H9 (cell line): ENCODE results near the gene USP40. TPM values are rescaled to one million over a fixed set of nuclear protein-coding genes. Genes with fewer than 3 reads are reported as not detected.

Experiments used
- DNase-seq: peaks from one replicate; pipeline ENCODE4 v3.0.0-alpha.2; 2017
- H2AFZ ChIP-seq: one replicate; pipeline ENCODE4 v1.6.1; 2013; ENCODE audit warnings: mild to moderate bottlenecking, low read length, control low read depth, moderate library complexity
- H2AK5ac ChIP-seq: 2 replicates; pipeline ENCODE4 v1.6.1; 2013; ENCODE audit warnings: low read length, control low read depth, mixed read lengths; ENCODE audit not compliant: insufficient read length
- H2BK120ac ChIP-seq: one replicate; pipeline ENCODE4 v1.6.1; 2013; ENCODE audit warnings: low read depth, mild to moderate bottlenecking, low read length, control low read depth, inconsistent platforms; ENCODE audit not compliant: poor library complexity, severe bottlenecking
- H2BK12ac ChIP-seq: 2 replicates; pipeline ENCODE4 v1.6.1; 2013; ENCODE audit warnings: low read length, control low read depth, mixed read lengths, low read depth; ENCODE audit not compliant: insufficient read length
- H2BK15ac ChIP-seq: 2 replicates; pipeline ENCODE4 v1.6.1; 2013; ENCODE audit warnings: low read depth, low read length, control low read depth
- H2BK20ac ChIP-seq: one replicate; pipeline ENCODE4 v1.6.1; 2013; ENCODE audit warnings: low read depth, mild to moderate bottlenecking, low read length, control low read depth, inconsistent platforms; ENCODE audit not compliant: poor library complexity, severe bottlenecking
- H2BK5ac ChIP-seq: 2 replicates; pipeline ENCODE4 v1.6.1; 2013; ENCODE audit warnings: low read length, control low read depth, mixed read lengths; ENCODE audit not compliant: insufficient read length
- H3K14ac ChIP-seq: 2 replicates; pipeline ENCODE4 v1.6.1; 2013; ENCODE audit warnings: low read length, control low read depth; ENCODE audit not compliant: insufficient read depth
- H3K18ac ChIP-seq: 2 replicates; pipeline ENCODE4 v1.6.1; 2013; ENCODE audit warnings: low read depth, mild to moderate bottlenecking, mixed read lengths, low read length, control low read depth; ENCODE audit not compliant: insufficient read length
- H3K23ac ChIP-seq: 2 replicates; pipeline ENCODE4 v1.6.1; 2013; ENCODE audit warnings: low read length, control low read depth, mixed read lengths, low read depth; ENCODE audit not compliant: insufficient read length
- H3K23me2 ChIP-seq: 2 replicates; pipeline ENCODE4 v1.6.1; 2013; ENCODE audit warnings: low read depth, mild to moderate bottlenecking, mixed read lengths, low read length, control low read depth; ENCODE audit not compliant: insufficient read length, poor library complexity, severe bottlenecking
- H3K27ac ChIP-seq: 2 replicates; pipeline ENCODE4 v1.5.1; 2013; ENCODE audit warnings: low read length, control low read depth, mixed read lengths, low read depth; ENCODE audit not compliant: insufficient read length
- H3K27me3 ChIP-seq: 2 replicates; pipeline ENCODE4 v1.6.1; 2013; ENCODE audit warnings: low read length, control low read depth, inconsistent platforms; ENCODE audit not compliant: insufficient read depth
- H3K4ac ChIP-seq: 2 replicates; pipeline ENCODE4 v1.6.1; 2013; ENCODE audit warnings: low read depth, mild to moderate bottlenecking, control low read depth, inconsistent platforms, low read length, moderate library complexity
- H3K4me1 ChIP-seq: 2 replicates; pipeline ENCODE4 v1.6.1; 2013; ENCODE audit warnings: low read length, control low read depth, inconsistent platforms; ENCODE audit not compliant: insufficient read depth
- H3K4me2 ChIP-seq: 2 replicates; pipeline ENCODE4 v1.6.1; 2013; ENCODE audit warnings: low read length, control low read depth, mixed read lengths; ENCODE audit not compliant: insufficient read length, insufficient read depth
- H3K56ac ChIP-seq: 2 replicates; pipeline ENCODE4 v1.6.1; 2013; ENCODE audit warnings: low read depth, mild to moderate bottlenecking, mixed read lengths, low read length, control low read depth; ENCODE audit not compliant: insufficient read length
- H3K79me1 ChIP-seq: 2 replicates; pipeline ENCODE4 v1.6.1; 2013; ENCODE audit warnings: low read depth, mild to moderate bottlenecking, moderate library complexity, low read length, control low read depth, inconsistent platforms; ENCODE audit not compliant: insufficient read depth, poor library complexity, severe bottlenecking
- H3K79me2 ChIP-seq: 2 replicates; pipeline ENCODE4 v1.6.1; 2013; ENCODE audit warnings: low read length, control low read depth, inconsistent platforms; ENCODE audit not compliant: insufficient read depth
- H3K9ac ChIP-seq: 2 replicates; pipeline ENCODE4 v1.6.1; 2013; ENCODE audit warnings: low read length, control low read depth, mixed read lengths; ENCODE audit not compliant: insufficient read length; ENCODE audit errors: extremely low read depth
- H3K9me3 ChIP-seq: one replicate; pipeline ENCODE4 v1.6.1; 2013; ENCODE audit warnings: low read depth, low read length, inconsistent platforms; ENCODE audit not compliant: control insufficient read depth
- H3T11ph ChIP-seq: one replicate; pipeline ENCODE4 v1.6.1; 2013; ENCODE audit warnings: mild to moderate bottlenecking, low read length, control low read depth, inconsistent platforms
- H4K20me1 ChIP-seq: one replicate; pipeline ENCODE4 v1.6.1; 2013; ENCODE audit not compliant: control insufficient read depth, insufficient read length, insufficient read depth
- H4K5ac ChIP-seq: 2 replicates; pipeline ENCODE4 v1.6.1; 2013; ENCODE audit warnings: low read depth, mild to moderate bottlenecking, mixed read lengths, low read length, control low read depth; ENCODE audit not compliant: insufficient read length
- H4K8ac ChIP-seq: replicated peaks from 2 replicates; pipeline ENCODE4 v1.6.1; 2013; ENCODE audit warnings: low read length, control low read depth, mixed read lengths, low read depth; ENCODE audit not compliant: insufficient read length
- H4K91ac ChIP-seq: 2 replicates; pipeline ENCODE4 v1.6.1; 2013; ENCODE audit warnings: low read depth, mild to moderate bottlenecking, moderate library complexity, mixed read lengths, low read length, control low read depth; ENCODE audit not compliant: insufficient read length
- H3K27ac Mint-ChIP-seq, 3 experiments: 2 replicates in 2 of 3; 3 replicates in 1 of 3; pipeline ENCODE4 v1.8.0; 2020 to 2021; ENCODE audit warnings: mixed read lengths in 3 of 3, mild to moderate bottlenecking in 1 of 3, moderate library complexity in 1 of 3
- H3K27me3 Mint-ChIP-seq: 2 replicates; pipeline ENCODE4 v1.8.0; 2021; ENCODE audit warnings: low read depth, mild to moderate bottlenecking, moderate library complexity, mixed read lengths
- H3K36me3 Mint-ChIP-seq, 3 experiments: 2 replicates in 2 of 3; 3 replicates in 1 of 3; pipeline ENCODE4 v1.8.0; 2020 to 2021; ENCODE audit warnings: low read depth in 3 of 3, mixed read lengths in 3 of 3; ENCODE audit not compliant: insufficient read depth in 1 of 3
- H3K4me1 Mint-ChIP-seq, 2 experiments: 2 replicates each; pipeline ENCODE4 v1.8.0; 2020; ENCODE audit warnings: mixed read lengths in 2 of 2
- H3K4me3 Mint-ChIP-seq, 2 experiments: 2 replicates in 1 of 2; 3 replicates in 1 of 2; pipeline ENCODE4 v1.8.0; 2020 to 2021; ENCODE audit warnings: mild to moderate bottlenecking in 2 of 2, mixed read lengths in 2 of 2, moderate library complexity in 1 of 2
- H3K9me3 Mint-ChIP-seq, 2 experiments: 2 replicates in 1 of 2; 3 replicates in 1 of 2; pipeline ENCODE4 v1.8.0; 2020; ENCODE audit warnings: mild to moderate bottlenecking in 2 of 2, mixed read lengths in 2 of 2, moderate library complexity in 1 of 2
- CTCF ChIP-seq: fragments of 200-600 bp; sonication (generic); conservative IDR thresholded peaks from 3 replicates; pipeline ENCODE4 v1.8.0; 2021; ENCODE audit warnings: antibody characterized with exemption, mild to moderate bottlenecking
- WGBS: extraction: QIAGEN DNeasy Blood & Tissue Kit; methylation state at CpG from one replicate; pipeline ENCODE4 v1.1.7; 2013; ENCODE audit warnings: missing lambda C conversion rate, low lambda C conversion rate, mixed read lengths; ENCODE audit not compliant: insufficient read length; ENCODE audit errors: extremely low coverage; 5-methylcytosine and 5-hydroxymethylcytosine counted together
- total RNA-seq: library from RNA; stranded (reverse); gene quantifications from 2 replicates; pipeline ENCODE4 v1.2.1, GENCODE V29; 2021

Gene USP40
- total RNA-seq, 1 experiment from 2014 or later: 7.5 TPM

- Histone ChIP-seq H3K4me1 (no peaks in the 10 kb centered on the region), H3K18ac (no peak overlapping the region), H2AFZ (no peak overlapping the region), H3K27me3 (no peaks in the 10 kb centered on the region), H2AK5ac (no peak overlapping the region), H3T11ph (no peak overlapping the region), H4K8ac (no peak overlapping the region), H3K9ac (no peak overlapping the region), H3K4me2 (no peak overlapping the region), H3K14ac (no peak overlapping the region), H3K79me2 (no peaks in the 10 kb centered on the region), H4K20me1 (peaks cover 2% of the 10 kb centered on the region), H3K79me1 (no peaks in the 10 kb centered on the region), H3K9me3 (no peaks in the 10 kb centered on the region), H3K23ac (no peak overlapping the region), H2BK20ac (no peak overlapping the region), H3K23me2 (no peaks in the 10 kb centered on the region), H3K56ac (no peak overlapping the region), H4K91ac (no peak overlapping the region), H3K4ac (no peak overlapping the region), H2BK5ac (no peak overlapping the region), H4K5ac (no peak overlapping the region), H2BK15ac (no peak overlapping the region), H3K27ac (no peak overlapping the region), H2BK12ac (no peak overlapping the region), H2BK120ac (no peak overlapping the region)
- H3K27ac Mint-ChIP-seq: peak overlapping the region in 1 of 3 experiments; percentile 64; a peak in 1 of 7 replicates
- H3K36me3 Mint-ChIP-seq: peaks cover 22 to 46% (median 40%) of the 10 kb centered on the region in 3 experiments
- H3K27me3 Mint-ChIP-seq: no peaks in the 10 kb centered on the region; the same call in none of the 2 replicates
- no CpG with 5 or more reads among the region's 8 CpGs for WGBS
- no peak for DNase-seq
- TF ChIP-seq CTCF: no peak
- H3K4me1 Mint-ChIP-seq: no peaks in the 10 kb centered on the region
- no peak overlapping the region for H3K4me3 Mint-ChIP-seq
- H3K9me3 Mint-ChIP-seq: no peaks in the 10 kb centered on the region
These were observed 97.9 kb downstream of the USP40 start for GRCh38 chr2:233468741-233469110.
